ENCODE measurements around the gene CPEB2.
A peak's percentile ranks its signal among the peaks of the same experiment; 100 is the strongest.

CPEB2 gene

GRCh38 chr4:14985843-14986242 is 16.4 kb upstream of the CPEB2 start:
- WGBS = 92% methylated on average over 1 of the region's 1 CpG
- Histone ChIP-seq H3K4ac (ENCODE audit: low read depth in 1 of 2, low read length in 2 of 2) (no peak overlapping the region), H2BK12ac (ENCODE audit: low read length in 2 of 2) (no peak overlapping the region), H3K18ac (ENCODE audit: low read depth in 1 of 2, low read length in 2 of 2) (no peak overlapping the region), H3K4me2 (ENCODE audit: low read length, poor library complexity, severe bottlenecking) (no peak overlapping the region), H3K9me3 (ENCODE audit: control insufficient read depth, low read length) (no peaks in the 10 kb centered on the region), H2BK15ac (ENCODE audit: low read depth, poor library complexity, severe bottlenecking) (no peak overlapping the region), H4K8ac (ENCODE audit: low read length) (no peak overlapping the region), H3K9ac (ENCODE audit: low read length) (no peak overlapping the region), H3K4me3 (ENCODE audit: insufficient read depth in 1 of 2, low read depth in 1 of 2, low read length in 2 of 2) (no peak overlapping the region), H3K27me3 (ENCODE audit: control insufficient read depth in 1 of 2, insufficient read depth in 1 of 2, low read length in 2 of 2) (no peaks in the 10 kb centered on the region), H2AK5ac (ENCODE audit: low read length, severe bottlenecking) (no peak overlapping the region), H3K79me1 (replicated peaks; ENCODE audit: low read length, poor library complexity, severe bottlenecking) (no peaks in the 10 kb centered on the region), H2AFZ (ENCODE audit: low read depth, low read length) (no peak overlapping the region), H3K14ac (ENCODE audit: low read length in 2 of 2) (no peak overlapping the region), H2BK5ac (ENCODE audit: low read depth, low read length, poor library complexity, severe bottlenecking) (no peak overlapping the region), H2BK120ac (ENCODE audit: low read depth, low read length) (no peak overlapping the region), H3K27ac (ENCODE audit: low read length, poor library complexity, severe bottlenecking) (no peak overlapping the region), H3K23ac (ENCODE audit: low read length in 2 of 2) (no peak overlapping the region), H3K4me1 (ENCODE audit: control insufficient read depth, insufficient read depth, low read depth, low read length) (no peaks in the 10 kb centered on the region), H4K91ac (ENCODE audit: low read length) (no peak overlapping the region), H3K36me3 (ENCODE audit: control insufficient read depth in 1 of 2, insufficient read depth in 2 of 2, low read depth in 1 of 2, low read length in 2 of 2) (no peaks in the 10 kb centered on the region)
- DNase-seq = no peak

GRCh38 chr4:14987054-14987453 is 15.2 kb upstream of the CPEB2 start:
- Histone ChIP-seq H3K18ac (ENCODE audit: low read depth in 1 of 2, low read length in 2 of 2) (no peak overlapping the region), H2BK5ac (ENCODE audit: low read depth, low read length, poor library complexity, severe bottlenecking) (no peak overlapping the region), H3K4ac (ENCODE audit: low read depth in 1 of 2, low read length in 2 of 2) (no peak overlapping the region), H3K9me3 (ENCODE audit: control insufficient read depth, low read length) (no peaks in the 10 kb centered on the region), H3K14ac (ENCODE audit: low read length in 2 of 2) (no peak overlapping the region), H3K9ac (ENCODE audit: low read length) (no peak overlapping the region), H4K8ac (ENCODE audit: low read length) (no peak overlapping the region), H3K4me2 (ENCODE audit: low read length, poor library complexity, severe bottlenecking) (no peak overlapping the region), H2AFZ (ENCODE audit: low read depth, low read length) (no peak overlapping the region), H3K23ac (ENCODE audit: low read length in 2 of 2) (no peak overlapping the region), H3K27me3 (ENCODE audit: control insufficient read depth in 1 of 2, insufficient read depth in 1 of 2, low read length in 2 of 2) (no peaks in the 10 kb centered on the region), H2BK120ac (ENCODE audit: low read depth, low read length) (no peak overlapping the region), H3K4me3 (ENCODE audit: insufficient read depth in 1 of 2, low read depth in 1 of 2, low read length in 2 of 2) (no peak overlapping the region), H3K36me3 (ENCODE audit: control insufficient read depth in 1 of 2, insufficient read depth in 2 of 2, low read depth in 1 of 2, low read length in 2 of 2) (no peaks in the 10 kb centered on the region), H3K79me1 (replicated peaks; ENCODE audit: low read length, poor library complexity, severe bottlenecking) (no peaks in the 10 kb centered on the region), H4K91ac (ENCODE audit: low read length) (no peak overlapping the region), H2AK5ac (ENCODE audit: low read length, severe bottlenecking) (no peak overlapping the region), H2BK15ac (ENCODE audit: low read depth, poor library complexity, severe bottlenecking) (no peak overlapping the region), H3K27ac (ENCODE audit: low read length, poor library complexity, severe bottlenecking) (no peak overlapping the region), H2BK12ac (ENCODE audit: low read length in 2 of 2) (no peak overlapping the region), H3K4me1 (ENCODE audit: control insufficient read depth, insufficient read depth, low read depth, low read length) (no peaks in the 10 kb centered on the region)
- WGBS = 73% methylated on average over 1 of the region's 2 CpGs
- DNase-seq = no peak

GRCh38 chr4:14990484-14990883 is 11.8 kb upstream of the CPEB2 start:
- Histone ChIP-seq H3K79me1 (replicated peaks; ENCODE audit: low read length, poor library complexity, severe bottlenecking) (no peaks in the 10 kb centered on the region), H3K18ac (ENCODE audit: low read depth in 1 of 2, low read length in 2 of 2) (no peak overlapping the region), H2BK5ac (ENCODE audit: low read depth, low read length, poor library complexity, severe bottlenecking) (no peak overlapping the region), H4K91ac (ENCODE audit: low read length) (no peak overlapping the region), H3K23ac (ENCODE audit: low read length in 2 of 2) (no peak overlapping the region), H4K8ac (ENCODE audit: low read length) (no peak overlapping the region), H2AK5ac (ENCODE audit: low read length, severe bottlenecking) (no peak overlapping the region), H3K27me3 (ENCODE audit: control insufficient read depth in 1 of 2, insufficient read depth in 1 of 2, low read length in 2 of 2) (no peaks in the 10 kb centered on the region), H3K4me2 (ENCODE audit: low read length, poor library complexity, severe bottlenecking) (no peak overlapping the region), H3K4ac (ENCODE audit: low read depth in 1 of 2, low read length in 2 of 2) (no peak overlapping the region), H2BK15ac (ENCODE audit: low read depth, poor library complexity, severe bottlenecking) (no peak overlapping the region), H3K9ac (ENCODE audit: low read length) (no peak overlapping the region), H3K27ac (ENCODE audit: low read length, poor library complexity, severe bottlenecking) (no peak overlapping the region), H3K9me3 (ENCODE audit: control insufficient read depth, low read length) (no peaks in the 10 kb centered on the region), H3K4me1 (ENCODE audit: control insufficient read depth, insufficient read depth, low read depth, low read length) (no peaks in the 10 kb centered on the region), H2BK12ac (ENCODE audit: low read length in 2 of 2) (no peak overlapping the region), H3K4me3 (ENCODE audit: insufficient read depth in 1 of 2, low read depth in 1 of 2, low read length in 2 of 2) (no peak overlapping the region), H3K36me3 (ENCODE audit: control insufficient read depth in 1 of 2, insufficient read depth in 2 of 2, low read depth in 1 of 2, low read length in 2 of 2) (no peaks in the 10 kb centered on the region), H3K14ac (ENCODE audit: low read length in 2 of 2) (no peak overlapping the region), H2AFZ (ENCODE audit: low read depth, low read length) (no peak overlapping the region), H2BK120ac (ENCODE audit: low read depth, low read length) (no peak overlapping the region)
- WGBS = 83% methylated on average over 1 of the region's 1 CpG
- no peak for DNase-seq

- H3K14ac ChIP-seq (ENCODE audit: low read length in 2 of 2) = no peak overlapping the region
- no peak overlapping the region for H3K4ac ChIP-seq (ENCODE audit: low read depth in 1 of 2, low read length in 2 of 2)
- H2AK5ac ChIP-seq (ENCODE audit: low read length, severe bottlenecking) = no peak overlapping the region
- no peak overlapping the region for H3K27ac ChIP-seq (ENCODE audit: low read length, poor library complexity, severe bottlenecking)
- H3K79me1 ChIP-seq (replicated peaks; ENCODE audit: low read length, poor library complexity, severe bottlenecking) = no peaks in the 10 kb centered on the region
- no peaks in the 10 kb centered on the region for H3K4me1 ChIP-seq (ENCODE audit: control insufficient read depth, insufficient read depth, low read depth, low read length)
- no peak overlapping the region for H3K23ac ChIP-seq (ENCODE audit: low read length in 2 of 2)
- no peaks in the 10 kb centered on the region for H3K27me3 ChIP-seq (ENCODE audit: control insufficient read depth in 1 of 2, insufficient read depth in 1 of 2, low read length in 2 of 2)
- H2BK12ac ChIP-seq (ENCODE audit: low read length in 2 of 2) = no peak overlapping the region
- H3K4me3 ChIP-seq (ENCODE audit: insufficient read depth in 1 of 2, low read depth in 1 of 2, low read length in 2 of 2) = no peak overlapping the region
- no peak overlapping the region for H3K9ac ChIP-seq (ENCODE audit: low read length)
- H3K18ac ChIP-seq (ENCODE audit: low read depth in 1 of 2, low read length in 2 of 2) = no peak overlapping the region
- H3K4me2 ChIP-seq (ENCODE audit: low read length, poor library complexity, severe bottlenecking) = no peak overlapping the region
- whole genome bisulfite sequencing = 59% methylated on average over 3 of the region's 3 CpGs
- no peak overlapping the region for H4K91ac ChIP-seq (ENCODE audit: low read length)
- no peak overlapping the region for H4K8ac ChIP-seq (ENCODE audit: low read length)
- H2BK5ac ChIP-seq (ENCODE audit: low read depth, low read length, poor library complexity, severe bottlenecking) = no peak overlapping the region
- no peaks in the 10 kb centered on the region for H3K9me3 ChIP-seq (ENCODE audit: control insufficient read depth, low read length)
- no peak overlapping the region for H2AFZ ChIP-seq (ENCODE audit: low read depth, low read length)
- no peak overlapping the region for H2BK15ac ChIP-seq (ENCODE audit: low read depth, poor library complexity, severe bottlenecking)
- DNase-seq = peak; percentile 18
- no peak overlapping the region for H2BK120ac ChIP-seq (ENCODE audit: low read depth, low read length)
- H3K36me3 ChIP-seq (ENCODE audit: control insufficient read depth in 1 of 2, insufficient read depth in 2 of 2, low read depth in 1 of 2, low read length in 2 of 2) = no peaks in the 10 kb centered on the region
Measured at GRCh38 chr4:14994242-14994641, 8.0 kb upstream of the CPEB2 start.
